SK-N-SH (cell line): ENCODE data around the gene COL2A1. TPM values are rescaled to one million over a fixed set of nuclear protein-coding genes. Genes with fewer than 3 reads are reported as not detected.

Experiments
- CTCF ChIA-PET: fragments of 300-600, 350-600 bp; formaldehyde crosslinking; extraction: SDS; loops from one replicate; lab custom pipeline; 2021; lab: Yijun Ruan, JAX
- POLR2A ChIA-PET: fragments of 350-600 bp; sonication (Branson Sonifier 250); formaldehyde crosslinking; extraction: SDS; loops from one replicate; lab custom pipeline; 2020; ENCODE audit warnings: antibody characterized with exemption, inconsistent platforms; lab: Yijun Ruan, JAX
- DNase-seq: peaks from one replicate; pipeline ENCODE4 v3.0.0; 2012
- H2AFZ ChIP-seq: fragments of 200-600 bp; sonication (generic); 2 replicates; pipeline ENCODE4 v1.8.1; 2016; ENCODE audit warnings: antibody characterized with exemption, mild to moderate bottlenecking, low read depth
- H3F3A ChIP-seq: fragments of 200-600 bp; sonication (generic); replicated peaks from 2 replicates; pipeline ENCODE3; 2016; ENCODE audit warnings: antibody characterized with exemption, mild to moderate bottlenecking; ENCODE audit not compliant: insufficient read depth
- H3K27ac ChIP-seq, 2 experiments: fragments of 200-500 bp in 1 of 2; fragments of 200-600 bp in 1 of 2; sonication (Bioruptor generic) in 1 of 2; sonication (generic), shearing (Covaris generic) in 1 of 2; 2 replicates each; pipeline versions ENCODE4 v1.5.1 to v1.6.1; 2014 to 2016; ENCODE audit warnings: low read depth in 2 of 2, inconsistent platforms in 1 of 2, low read length in 1 of 2, mild to moderate bottlenecking in 1 of 2, mixed read lengths in 1 of 2
- H3K27me3 ChIP-seq: fragments of 200-600 bp; sonication (generic), shearing (Covaris generic); 2 replicates; pipeline ENCODE4 v1.6.1; 2016; ENCODE audit warnings: mixed run types; ENCODE audit not compliant: insufficient read depth
- H3K36me3 ChIP-seq, 2 experiments: fragments of 200-500 bp in 1 of 2; fragments of 200-600 bp in 1 of 2; sonication (Bioruptor generic) in 1 of 2; sonication (generic) in 1 of 2; replicated peaks in 1 of 2; 2 replicates each; pipeline versions ENCODE3 to v1.5.1; 2014 to 2016; ENCODE audit warnings: low read length in 1 of 2, mild to moderate bottlenecking in 1 of 2; ENCODE audit not compliant: insufficient read depth in 2 of 2, control insufficient read depth in 1 of 2
- H3K4me1 ChIP-seq, 2 experiments: fragments of 200-500 bp in 1 of 2; fragments of 200-600 bp in 1 of 2; sonication (Bioruptor generic) in 1 of 2; sonication (generic), shearing (Covaris generic) in 1 of 2; 2 replicates each; pipeline versions ENCODE4 v1.5.1 to v1.6.1; 2014 to 2016; ENCODE audit warnings: low read depth in 1 of 2, low read length in 1 of 2, mixed run types in 1 of 2; ENCODE audit not compliant: insufficient read depth in 2 of 2, control insufficient read depth in 1 of 2
- H3K4me2 ChIP-seq: fragments of 200-600 bp; sonication (generic), shearing (Covaris generic); 2 replicates; pipeline ENCODE4 v1.6.1; 2017; ENCODE audit warnings: mixed run types
- H3K4me3 ChIP-seq, 2 experiments: fragments of 200-500 bp in 1 of 2; fragments of 200-600 bp in 1 of 2; sonication (Bioruptor generic) in 1 of 2; sonication (generic), shearing (Covaris generic) in 1 of 2; 2 replicates each; pipeline versions ENCODE4 v1.5.1 to v1.8.1; 2014 to 2016; ENCODE audit warnings: low read depth in 2 of 2, inconsistent platforms in 1 of 2, low read length in 1 of 2, mild to moderate bottlenecking in 1 of 2, mixed read lengths in 1 of 2, moderate library complexity in 1 of 2
- H3K79me2 ChIP-seq: fragments of 200-600 bp; sonication (generic); 2 replicates; pipeline ENCODE4 v1.8.1; 2017; ENCODE audit warnings: mild to moderate bottlenecking; ENCODE audit not compliant: insufficient read depth
- H3K9ac ChIP-seq: fragments of 200-600 bp; sonication (generic); 2 replicates; pipeline ENCODE4 v1.6.1; 2017; ENCODE audit warnings: mixed run types
- H3K9me2 ChIP-seq: fragments of 200-600 bp; sonication (generic); 2 replicates; pipeline ENCODE4 v1.6.1; 2017; ENCODE audit warnings: mixed run types
- H3K9me3 ChIP-seq: fragments of 200-600 bp; sonication (generic); 2 replicates; pipeline ENCODE4 v1.6.1; 2017; ENCODE audit warnings: mixed run types, mild to moderate bottlenecking, moderate library complexity
- H4K20me1 ChIP-seq: fragments of 200-600 bp; sonication (generic); 2 replicates; pipeline ENCODE4 v1.6.1; 2017; ENCODE audit warnings: mild to moderate bottlenecking, mixed run types; ENCODE audit not compliant: insufficient read depth
- EZH2phosphoT487 ChIP-seq: fragments of 200-600 bp; sonication (generic); IDR thresholded peaks from 2 replicates; pipeline ENCODE4 v1.6.1; 2017; ENCODE audit warnings: low read depth, mixed run types, mild to moderate bottlenecking, antibody characterized with exemption, moderate library complexity, borderline replicate concordance
- GABPA ChIP-seq: IDR thresholded peaks from 2 replicates; pipeline ENCODE4 v1.4.0; 2012; ENCODE audit warnings: low read depth, mild to moderate bottlenecking
- NFIC ChIP-seq: IDR thresholded peaks from 2 replicates; pipeline ENCODE4 v1.4.0; 2012; ENCODE audit warnings: borderline replicate concordance
- RAD21 ChIP-seq: IDR thresholded peaks from 2 replicates; pipeline ENCODE4 v1.6.1; 2012; ENCODE audit warnings: mild to moderate bottlenecking, low read length
- REST ChIP-seq: IDR thresholded peaks from 2 replicates; pipeline ENCODE4 v1.6.1; 2012; ENCODE audit warnings: mild to moderate bottlenecking, low read depth, low read length, moderate library complexity
- RFX5 ChIP-seq: IDR thresholded peaks from 2 replicates; pipeline ENCODE4 v1.6.1; 2012; ENCODE audit warnings: mild to moderate bottlenecking, improper control_type of control experiment, low read length
- TEAD4 ChIP-seq: IDR thresholded peaks from 2 replicates; pipeline ENCODE4 v1.4.0; 2012; ENCODE audit warnings: mild to moderate bottlenecking, borderline replicate concordance; ENCODE audit not compliant: insufficient read depth
- WGBS: methylation state at CpG from one replicate; pipeline ENCODE4 v1.1.6; 2017; ENCODE audit warnings: low lambda C conversion rate; 5-methylcytosine and 5-hydroxymethylcytosine counted together
- polyA plus RNA-seq, 3 experiments: library from polyadenylated mRNA; depleted of rRNA; stranded (reverse); fragments of >200 nt; gene quantifications; 2 replicates each; pipeline ENCODE4 v1.2.3, GENCODE V29; 2012
- TF ChIP-seq, protein P1 (sequence below): IDR thresholded peaks from 2 replicates; pipeline ENCODE4; 2012

COL2A1 gene
- polyA plus RNA-seq, 1 of the 3 experiments (the other 2 are of a cell fraction): 0.02 TPM

DNA sequence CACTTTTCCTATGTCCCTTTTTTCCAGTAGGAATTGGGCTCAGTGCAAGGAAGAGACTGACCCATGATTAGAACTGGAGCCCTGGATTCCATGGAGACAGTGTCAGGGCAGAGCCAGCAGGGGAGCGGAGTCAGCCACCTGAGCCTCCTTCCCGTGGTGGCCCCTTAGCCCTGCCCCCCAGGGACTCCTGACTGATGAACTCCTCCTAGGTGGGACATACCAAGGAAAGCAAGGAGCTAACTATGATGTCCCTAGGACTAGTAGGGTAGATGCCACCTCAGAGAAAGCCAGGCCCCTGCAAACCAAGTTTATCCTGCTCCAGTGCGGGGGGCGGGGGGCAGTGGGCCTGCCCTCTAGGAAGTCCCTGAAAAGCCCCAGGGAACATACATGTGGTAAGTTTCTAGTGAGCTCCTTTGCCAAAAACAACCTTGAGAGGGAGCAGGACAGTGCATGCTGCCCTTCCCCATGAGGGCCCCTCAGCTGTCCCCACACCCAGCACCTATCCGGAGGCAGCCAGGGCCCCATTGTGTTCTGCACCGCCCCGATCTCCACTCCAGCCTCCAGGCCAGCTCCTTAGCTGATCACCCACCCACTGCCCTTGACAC, 6.2 kb upstream of the COL2A1 start:
- H2AFZ ChIP-seq: no peak overlapping the region
- no peak for TF ChIP-seq RAD21
- no peak for TF ChIP-seq NFIC
- TF ChIP-seq EZH2phosphoT487: no peak
- no peak for TF ChIP-seq REST
- TF ChIP-seq, protein P1, sequence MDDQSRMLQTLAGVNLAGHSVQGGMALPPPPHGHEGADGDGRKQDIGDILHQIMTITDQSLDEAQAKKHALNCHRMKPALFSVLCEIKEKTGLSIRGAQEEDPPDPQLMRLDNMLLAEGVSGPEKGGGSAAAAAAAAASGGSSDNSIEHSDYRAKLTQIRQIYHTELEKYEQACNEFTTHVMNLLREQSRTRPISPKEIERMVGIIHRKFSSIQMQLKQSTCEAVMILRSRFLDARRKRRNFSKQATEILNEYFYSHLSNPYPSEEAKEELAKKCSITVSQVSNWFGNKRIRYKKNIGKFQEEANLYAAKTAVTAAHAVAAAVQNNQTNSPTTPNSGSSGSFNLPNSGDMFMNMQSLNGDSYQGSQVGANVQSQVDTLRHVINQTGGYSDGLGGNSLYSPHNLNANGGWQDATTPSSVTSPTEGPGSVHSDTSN: no peak
- TF ChIP-seq RFX5: no peak
- no peak overlapping the region for H3K4me2 ChIP-seq
- H3K27me3 ChIP-seq: peaks cover 46% of the 10 kb centered on the region; the same call in 1 of the 2 replicates
- H3K9me3 ChIP-seq: no peaks in the 10 kb centered on the region
- no peaks in the 10 kb centered on the region for H3K79me2 ChIP-seq
- no peak for DNase-seq
- no peak overlapping the region for H3K9ac ChIP-seq
- H3K36me3 ChIP-seq: no peaks in the 10 kb centered on the region
- no peaks in the 10 kb centered on the region for H3K4me1 ChIP-seq
- no peaks in the 10 kb centered on the region for H4K20me1 ChIP-seq
- no peak overlapping the region for H3K4me3 ChIP-seq
- ChIA-PET CTCF (interaction anchor here (0.8 to 1.3 kb wide), 4 partner anchors 8 to 47 kb away, joined by 3 to 4 read pairs (median 4); partner anchors contain the start of gene TMEM106C), POLR2A (no interaction called here)
- H3K27ac ChIP-seq: no peak overlapping the region
- H3K9me2 ChIP-seq: no peaks in the 10 kb centered on the region
- H3F3A ChIP-seq: no peaks in the 10 kb centered on the region
- WGBS: 62% methylated on average over 6 of the region's 7 CpGs

DNA sequence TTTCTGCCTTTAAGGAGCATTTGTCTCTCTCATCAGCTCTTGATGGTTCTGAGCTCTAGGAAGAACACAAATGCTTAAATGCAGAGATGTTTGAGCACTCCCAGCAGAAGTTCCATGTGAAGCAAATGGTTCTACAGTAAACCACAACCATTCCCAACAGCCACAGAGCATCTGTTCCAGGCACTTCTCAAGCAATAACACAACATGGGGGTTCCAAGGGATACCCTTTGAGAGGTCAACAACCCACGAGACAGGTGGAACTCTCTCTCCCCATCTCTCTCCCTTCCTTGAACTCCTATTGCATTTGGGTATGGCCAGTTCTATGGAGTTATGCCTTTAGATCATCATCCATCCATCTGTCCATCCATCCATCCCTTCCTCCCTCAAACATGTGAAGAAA, 5.2 kb upstream of the COL2A1 start:
- no peaks in the 10 kb centered on the region for H3K79me2 ChIP-seq
- H3K27ac ChIP-seq: no peak overlapping the region
- CTCF ChIA-PET: no interaction called here
- no peaks in the 10 kb centered on the region for H3K9me3 ChIP-seq
- H3K4me3 ChIP-seq: no peak overlapping the region
- no peak for DNase-seq
- no peaks in the 10 kb centered on the region for H3F3A ChIP-seq
- no peaks in the 10 kb centered on the region for H4K20me1 ChIP-seq
- no peaks in the 10 kb centered on the region for H3K9me2 ChIP-seq
- H3K27me3 ChIP-seq: peaks cover 52% of the 10 kb centered on the region
- H3K9ac ChIP-seq: no peak overlapping the region
- TF ChIP-seq GABPA (no peak), TEAD4 (no peak)
- no peak overlapping the region for H2AFZ ChIP-seq
- no peaks in the 10 kb centered on the region; a peak in 1 of 4 replicates for H3K4me1 ChIP-seq
- H3K4me2 ChIP-seq: no peak overlapping the region
- no peaks in the 10 kb centered on the region for H3K36me3 ChIP-seq
- 8% methylated on average over 1 of the region's 1 CpG for WGBS
- POLR2A ChIA-PET: no interaction called here
